B cell (primary cell): ENCODE measurements around the gene FOSB. TPM values are rescaled to one million over a fixed set of nuclear protein-coding genes. Genes with fewer than 3 reads are reported as not detected.
A peak's percentile ranks its signal among the peaks of the same experiment; 100 is the strongest.

Experiments
- ATAC-seq: fragments of 200-7000 bp; cut with Tn5 transposase; one replicate; pipeline ENCODE4 v1.10.0; 2021; ENCODE audit warnings: low read depth, mild to moderate bottlenecking, moderate number of reproducible peaks, moderate library complexity
- CTCF ChIA-PET: fragments of 350-600 bp; sonication (Branson Sonifier 250); formaldehyde crosslinking; loops from one replicate; lab custom pipeline; 2021; ENCODE audit warnings: antibody characterized with exemption, inconsistent platforms; lab: Charles Lee
- POLR2A ChIA-PET: fragments of 350-600 bp; sonication (Branson Sonifier 250); formaldehyde crosslinking; loops from one replicate; lab custom pipeline; 2021; ENCODE audit warnings: antibody characterized with exemption; lab: Charles Lee
- DNase-seq: peaks from one replicate; pipeline ENCODE4 v3.0.0; 2013
- H2AFZ ChIP-seq: 2 replicates; pipeline ENCODE4 v1.6.1; 2012; ENCODE audit warnings: mild to moderate bottlenecking, low read depth, low read length; ENCODE audit not compliant: insufficient read depth, poor library complexity, severe bottlenecking
- H3K27ac ChIP-seq, 2 donors: 1 replicate in 1 of 2; 2 replicates in 1 of 2; pipeline ENCODE4 v1.5.1; 2012 to 2013; ENCODE audit warnings: low read length in 2 of 2, mild to moderate bottlenecking in 2 of 2, moderate library complexity in 1 of 2
- H3K27me3 ChIP-seq, 4 experiments: fragments of 200-600 bp in 1 of 4; sonication (generic) in 1 of 4; replicated peaks in 1 of 4; 1 replicate in 2 of 4; 2 replicates in 2 of 4; pipeline versions ENCODE4 v1.6.1 to v1.7.0; 2013 to 2016; ENCODE audit warnings: low read length in 3 of 4, mild to moderate bottlenecking in 2 of 4, mixed read lengths in 1 of 4, moderate library complexity in 1 of 4; ENCODE audit not compliant: insufficient read depth in 4 of 4, control insufficient read depth in 3 of 4; ENCODE audit errors: control extremely low read depth in 1 of 4
- H3K36me3 ChIP-seq, 2 experiments: replicated peaks in 1 of 2; 1 replicate in 1 of 2; 2 replicates in 1 of 2; pipeline versions ENCODE4 v1.6.1 to v1.7.1; 2013; ENCODE audit warnings: low read length in 1 of 2; ENCODE audit not compliant: insufficient read depth in 2 of 2, control insufficient read depth in 1 of 2; ENCODE audit errors: control extremely low read depth in 1 of 2, extremely low read depth in 1 of 2
- H3K4me1 ChIP-seq, 2 donors: fragments of 200-600 bp in 1 of 2; sonication (generic) in 1 of 2; 1 replicate in 1 of 2; 2 replicates in 1 of 2; pipeline versions ENCODE4 v1.5.1 to v1.6.1; 2013 to 2017; ENCODE audit warnings: low read length in 2 of 2; ENCODE audit not compliant: control insufficient read depth in 2 of 2, insufficient read depth in 2 of 2
- H3K4me2 ChIP-seq: replicated peaks from 2 replicates; pipeline ENCODE3; 2012; ENCODE audit warnings: mild to moderate bottlenecking, low read depth, low read length; ENCODE audit not compliant: poor library complexity, severe bottlenecking
- H3K4me3 ChIP-seq, 5 experiments: fragments of 200-600 bp in 1 of 5; sonication (generic) in 1 of 5; 1 replicate in 3 of 5; 2 replicates in 2 of 5; pipeline versions ENCODE4 v1.5.1 to v1.7.0; 2011 to 2016; ENCODE audit warnings: low read length in 4 of 5, mild to moderate bottlenecking in 4 of 5, low read depth in 2 of 5, control low read depth in 1 of 5, moderate library complexity in 1 of 5; ENCODE audit not compliant: insufficient read depth in 1 of 5; ENCODE audit errors: control extremely low read depth in 1 of 5, extremely low read depth in 1 of 5
- H3K79me2 ChIP-seq: fragments of 200-600 bp; sonication (generic); one replicate; pipeline ENCODE4 v1.6.0; 2016; ENCODE audit warnings: low read length; ENCODE audit not compliant: control insufficient read depth, insufficient read depth
- H3K9ac ChIP-seq: fragments of 200-600 bp; sonication (generic); 2 replicates; pipeline ENCODE4 v1.6.1; 2017; ENCODE audit warnings: mild to moderate bottlenecking, low read length, moderate library complexity
- H3K9me3 ChIP-seq, 3 donors: one replicate each; pipeline versions ENCODE4 v1.6.1 to v1.7.1; 2013; ENCODE audit warnings: low read length in 2 of 3; ENCODE audit not compliant: control insufficient read depth in 2 of 3, insufficient read depth in 1 of 3; ENCODE audit errors: control extremely low read depth in 1 of 3
- H4K20me1 ChIP-seq: 2 replicates; pipeline ENCODE4 v1.6.0; 2012; ENCODE audit warnings: mild to moderate bottlenecking, low read length; ENCODE audit not compliant: insufficient read depth, control insufficient read depth, poor library complexity, severe bottlenecking
- H3K27ac Mint-ChIP-seq: one replicate; pipeline ENCODE4 v1.8.0; 2021; ENCODE audit warnings: mixed read lengths
- H3K27me3 Mint-ChIP-seq: one replicate; pipeline ENCODE4 v1.8.0; 2021; ENCODE audit warnings: mixed read lengths
- H3K4me1 Mint-ChIP-seq: one replicate; pipeline ENCODE4 v1.8.0; 2021; ENCODE audit warnings: mixed read lengths
- H3K4me3 Mint-ChIP-seq: one replicate; pipeline ENCODE4 v1.8.0; 2021; ENCODE audit warnings: mixed read lengths
- H3K9me3 Mint-ChIP-seq: one replicate; pipeline ENCODE4 v1.8.0; 2022; ENCODE audit warnings: mixed read lengths; ENCODE audit not compliant: insufficient read depth
- EZH2 ChIP-seq: IDR thresholded peaks from 2 replicates; pipeline ENCODE4 v1.6.1; 2012; ENCODE audit warnings: borderline replicate concordance, low read depth, mild to moderate bottlenecking, moderate library complexity, low read length; ENCODE audit not compliant: insufficient read depth, poor library complexity, severe bottlenecking
- WGBS: methylation state at CpG from one replicate; pipeline ENCODE4 v1.1.5; 2013; ENCODE audit warnings: missing lambda C conversion rate; ENCODE audit not compliant: insufficient coverage; 5-methylcytosine and 5-hydroxymethylcytosine counted together
- intact Hi-C: fragments of 100-400 bp; cut with micrococcal nuclease; formaldehyde crosslinking; loops from one replicate; pipeline ENCODE4 v1.10.0; 2022
- polyA plus RNA-seq: library from polyadenylated mRNA; depleted of rRNA; stranded (reverse); fragments of >200 nt; gene quantifications from 2 replicates; pipeline ENCODE4 v1.2.3, GENCODE V29; 2012
- total RNA-seq, 2 donors: library from RNA; stranded (reverse); fragments of 120-200 nt in 1 of 2; gene quantifications; 1 replicate in 1 of 2; 2 replicates in 1 of 2; pipeline versions ENCODE4 v1.2.3 to v1.2.4, GENCODE V29; 2013 to 2022
- TF ChIP-seq, protein P1 (sequence below): fragments of 200-600 bp; IDR thresholded peaks from one replicate; pipeline ENCODE4 v1.8.0; 2022; ENCODE audit warnings: antibody characterized with exemption, mild to moderate bottlenecking

The FOSB gene
- total and polyA plus RNA-seq, 2 donors (not counting 1 experiment from before 2014, with no cell fraction given) = 39.6 to 2,860 TPM

DNA sequence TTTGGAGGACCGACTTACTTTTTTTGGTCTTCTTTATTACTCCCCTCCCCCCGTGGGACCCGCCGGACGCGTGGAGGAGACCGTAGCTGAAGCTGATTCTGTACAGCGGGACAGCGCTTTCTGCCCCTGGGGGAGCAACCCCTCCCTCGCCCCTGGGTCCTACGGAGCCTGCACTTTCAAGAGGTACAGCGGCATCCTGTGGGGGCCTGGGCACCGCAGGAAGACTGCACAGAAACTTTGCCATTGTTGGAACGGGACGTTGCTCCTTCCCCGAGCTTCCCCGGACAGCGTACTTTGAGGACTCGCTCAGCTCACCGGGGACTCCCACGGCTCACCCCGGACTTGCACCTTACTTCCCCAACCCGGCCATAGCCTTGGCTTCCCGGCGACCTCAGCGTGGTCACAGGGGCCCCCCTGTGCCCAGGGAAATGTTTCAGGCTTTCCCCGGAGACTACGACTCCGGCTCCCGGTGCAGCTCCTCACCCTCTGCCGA, 409 bp downstream of the FOSB start:
- CTCF ChIA-PET = interaction anchor here (1.1 to 7.3 kb wide), 8 partner anchors 10 to 174 kb away, joined by 3 to 98 read pairs (median 7); no protein-coding TSS in a partner anchor

DNA sequence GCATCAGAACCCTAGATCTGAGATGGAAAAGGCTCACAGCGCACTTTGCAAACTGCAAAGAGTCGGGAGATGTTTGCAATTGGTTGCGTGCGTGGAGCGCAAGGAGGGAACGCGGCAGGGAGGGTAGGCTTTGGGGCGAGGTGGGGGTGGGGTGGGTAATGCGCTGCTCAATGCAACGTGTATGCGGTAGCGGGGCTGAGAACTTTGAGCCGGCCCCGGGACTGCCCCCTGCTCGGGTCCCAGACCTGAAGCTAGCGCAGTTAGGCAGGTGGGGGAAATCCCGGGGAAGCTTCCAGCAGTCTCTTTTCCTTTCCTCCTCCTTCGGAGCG, 971 bp downstream of the FOSB start:
- Histone ChIP-seq H3K36me3 (no peaks in the 10 kb centered on the region), H3K27me3 (peaks cover 0 to 28% (median 12%) of the 10 kb centered on the region in 4 experiments), H3K79me2 (no peaks in the 10 kb centered on the region), H3K4me2 (peak overlapping the region; percentile 93), H3K9me3 (no peaks in the 10 kb centered on the region), H3K4me3 (peak overlapping the region; percentile 68 to 100 (median 95)), H3K27ac (peak overlapping the region; percentile 96 to 100), H3K9ac (peak overlapping the region; percentile 99), H3K4me1 (peaks cover 38 to 57% of the 10 kb centered on the region in 2 donors), H2AFZ (no peak overlapping the region), H4K20me1 (peaks cover 56% of the 10 kb centered on the region)
- TF ChIP-seq EZH2 = no peak
- TF ChIP-seq, protein P1, sequence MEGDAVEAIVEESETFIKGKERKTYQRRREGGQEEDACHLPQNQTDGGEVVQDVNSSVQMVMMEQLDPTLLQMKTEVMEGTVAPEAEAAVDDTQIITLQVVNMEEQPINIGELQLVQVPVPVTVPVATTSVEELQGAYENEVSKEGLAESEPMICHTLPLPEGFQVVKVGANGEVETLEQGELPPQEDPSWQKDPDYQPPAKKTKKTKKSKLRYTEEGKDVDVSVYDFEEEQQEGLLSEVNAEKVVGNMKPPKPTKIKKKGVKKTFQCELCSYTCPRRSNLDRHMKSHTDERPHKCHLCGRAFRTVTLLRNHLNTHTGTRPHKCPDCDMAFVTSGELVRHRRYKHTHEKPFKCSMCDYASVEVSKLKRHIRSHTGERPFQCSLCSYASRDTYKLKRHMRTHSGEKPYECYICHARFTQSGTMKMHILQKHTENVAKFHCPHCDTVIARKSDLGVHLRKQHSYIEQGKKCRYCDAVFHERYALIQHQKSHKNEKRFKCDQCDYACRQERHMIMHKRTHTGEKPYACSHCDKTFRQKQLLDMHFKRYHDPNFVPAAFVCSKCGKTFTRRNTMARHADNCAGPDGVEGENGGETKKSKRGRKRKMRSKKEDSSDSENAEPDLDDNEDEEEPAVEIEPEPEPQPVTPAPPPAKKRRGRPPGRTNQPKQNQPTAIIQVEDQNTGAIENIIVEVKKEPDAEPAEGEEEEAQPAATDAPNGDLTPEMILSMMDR = no peak
- POLR2A ChIA-PET = interaction anchor here (0.8 to 4.2 kb wide), 13 partner anchors 9 to 301 kb away, joined by 3 to 45 read pairs (median 5); partner anchors contain the start of genes QPCTL and SNRPD2
- ATAC-seq (peak; percentile 23), DNase-seq (no peak)
- H3K27ac Mint-ChIP-seq = peak overlapping the region; percentile 95
- peak overlapping the region; percentile 92 for H3K4me3 Mint-ChIP-seq
- peaks cover 21% of the 10 kb centered on the region for H3K27me3 Mint-ChIP-seq
- no peaks in the 10 kb centered on the region for H3K9me3 Mint-ChIP-seq
- CTCF ChIA-PET = interaction anchor here (0.8 to 7.3 kb wide), 12 partner anchors 10 to 173 kb away, joined by 3 to 98 read pairs (median 6); partner anchors contain the start of gene PPM1N
- H3K4me1 Mint-ChIP-seq = peaks cover 49% of the 10 kb centered on the region
- WGBS = under 1% methylated on average over 19 of the region's 19 CpGs
- intact Hi-C loops = loop anchor here (1.0 to 2.0 kb wide), 4 partner anchors 10 to 63 kb away; partner anchors contain the start of genes PPP1R13L and VASP

More for the DNA sequence above, 409 bp downstream of the FOSB start:
- peaks cover 51% of the 10 kb centered on the region for H4K20me1 ChIP-seq
- no peaks in the 10 kb centered on the region for H3K36me3 ChIP-seq
- H2AFZ ChIP-seq = no peak overlapping the region
- POLR2A ChIA-PET = interaction anchor here (0.7 to 4.2 kb wide), 14 partner anchors 10 to 1714 kb away, joined by 3 to 45 read pairs (median 6); partner anchors contain the start of genes ERCC1, QPCTL and SNRPD2
- no peak for DNase-seq
- ATAC-seq = peak; percentile 7
- no peaks in the 10 kb centered on the region for H3K9me3 ChIP-seq
- H3K4me1 ChIP-seq = peaks cover 38 to 57% of the 10 kb centered on the region in 2 donors
- TF ChIP-seq EZH2 = no peak
- TF ChIP-seq, protein P1 = no peak
- intact Hi-C loops = loop anchor here (2.0 kb wide), 1 partner anchor 17 kb away; no protein-coding TSS in a partner anchor
- Mint-ChIP-seq H3K27ac (peak overlapping the region; percentile 95), H3K4me1 (peaks cover 49% of the 10 kb centered on the region), H3K9me3 (no peaks in the 10 kb centered on the region), H3K27me3 (peaks cover 17% of the 10 kb centered on the region), H3K4me3 (peak overlapping the region; percentile 92)
- H3K27ac ChIP-seq = peak overlapping the region; percentile 96 to 100
- H3K9ac ChIP-seq = peak overlapping the region; percentile 99
- H3K4me2 ChIP-seq = peak overlapping the region; percentile 93
- peaks cover 0 to 25% (median 11%) of the 10 kb centered on the region in 4 experiments for H3K27me3 ChIP-seq
- no peaks in the 10 kb centered on the region for H3K79me2 ChIP-seq
- WGBS = under 1% methylated on average over 30 of the region's 31 CpGs
- peak overlapping the region; percentile 68 to 100 (median 95) for H3K4me3 ChIP-seq
